Stimulated activated CD4-positive, alpha-beta T cell treated with anti-CD3 and anti-CD28 coated beads, Interleukin-1b, Interleukin-23, amount 100 ng/mL, for 48 hours (primary cell): ENCODE measurements around the gene GNGT2.
"Not testable (repeated sequence)": the region's sequence is repeated elsewhere in the genome, so short reads cannot be mapped to it uniquely, and the experiment has no call there.

Experiments
- DNase-seq: peaks from one replicate; pipeline ENCODE4 v3.0.0-alpha.2; 2020

Gene GNGT2

DNA sequence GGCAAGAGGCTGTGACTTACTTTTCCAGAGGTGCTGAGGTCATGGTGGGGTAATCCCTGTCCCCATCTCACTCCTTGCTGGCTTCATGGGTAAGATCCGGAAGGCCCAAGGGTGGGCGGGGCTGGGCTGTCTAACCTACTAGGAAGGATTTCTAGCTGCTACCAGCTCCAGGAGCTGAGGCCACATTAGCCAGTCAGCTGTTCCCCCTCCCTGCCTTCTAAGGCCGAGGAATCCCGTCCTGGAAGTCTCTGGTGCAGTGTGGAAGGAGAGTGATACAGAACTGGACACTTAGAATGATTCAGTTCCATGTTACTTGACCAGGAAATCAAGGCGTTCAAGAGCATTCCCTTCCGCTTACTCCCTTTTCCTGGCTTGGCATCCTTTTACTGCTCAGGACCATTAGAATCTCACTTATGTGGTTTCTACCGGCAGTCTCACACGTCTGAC lies 8.9 kb downstream of the GNGT2 start:
- DNase-seq: no peak

DNA sequence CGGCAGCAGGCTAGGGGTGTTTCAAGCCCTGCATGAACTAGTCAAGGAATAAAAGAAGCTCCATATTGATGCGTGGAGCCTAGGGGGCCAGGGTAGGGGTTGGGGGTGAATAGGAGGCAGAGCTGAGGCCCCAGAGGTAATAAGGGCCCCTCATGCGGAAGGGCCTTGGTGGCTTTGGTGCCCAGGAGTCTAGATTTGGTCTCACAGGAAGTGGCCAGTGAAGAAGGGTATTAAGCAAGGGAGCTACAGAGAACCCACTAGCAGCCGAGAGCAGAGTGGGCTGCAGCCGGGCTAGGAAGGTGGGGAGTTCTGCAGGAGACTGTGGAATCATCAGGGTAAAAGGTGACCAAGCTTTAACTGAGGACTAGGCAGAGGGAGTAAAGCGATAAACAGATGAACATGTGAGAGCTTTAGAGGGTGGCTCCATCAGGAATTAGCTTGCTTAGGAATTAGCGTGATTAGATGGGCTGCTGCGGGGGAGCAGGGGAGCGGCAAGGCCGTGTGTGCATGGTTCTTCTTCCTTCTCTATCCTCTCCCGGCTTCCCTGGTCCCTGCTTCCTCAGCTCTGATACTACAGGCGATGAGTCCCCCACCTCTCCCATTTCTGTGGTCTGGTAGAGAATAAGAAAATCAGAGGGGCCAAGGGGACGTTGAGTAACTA lies 9.8 kb downstream of the GNGT2 start:
- no peak for DNase-seq

DNA sequence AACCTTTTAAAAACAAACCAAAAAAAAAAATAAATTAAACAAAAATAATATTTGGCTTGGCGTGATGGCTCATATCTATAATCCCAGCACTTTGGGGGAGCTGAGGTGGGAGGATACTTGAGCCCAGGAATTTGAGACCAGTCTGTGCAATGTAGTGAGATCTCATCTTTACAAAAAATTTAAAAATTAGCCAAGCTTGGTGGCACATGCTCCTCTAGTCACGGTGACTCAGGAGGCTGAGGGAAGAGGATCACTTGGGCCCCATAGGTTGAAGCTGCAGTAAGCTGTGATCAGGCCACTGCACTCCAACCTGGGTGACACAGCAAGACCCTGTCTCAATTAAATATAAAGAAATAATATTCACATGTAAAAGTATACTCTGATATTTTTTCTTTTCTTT lies 12.2 kb downstream of the GNGT2 start:
- DNase-seq: no peak

DNA sequence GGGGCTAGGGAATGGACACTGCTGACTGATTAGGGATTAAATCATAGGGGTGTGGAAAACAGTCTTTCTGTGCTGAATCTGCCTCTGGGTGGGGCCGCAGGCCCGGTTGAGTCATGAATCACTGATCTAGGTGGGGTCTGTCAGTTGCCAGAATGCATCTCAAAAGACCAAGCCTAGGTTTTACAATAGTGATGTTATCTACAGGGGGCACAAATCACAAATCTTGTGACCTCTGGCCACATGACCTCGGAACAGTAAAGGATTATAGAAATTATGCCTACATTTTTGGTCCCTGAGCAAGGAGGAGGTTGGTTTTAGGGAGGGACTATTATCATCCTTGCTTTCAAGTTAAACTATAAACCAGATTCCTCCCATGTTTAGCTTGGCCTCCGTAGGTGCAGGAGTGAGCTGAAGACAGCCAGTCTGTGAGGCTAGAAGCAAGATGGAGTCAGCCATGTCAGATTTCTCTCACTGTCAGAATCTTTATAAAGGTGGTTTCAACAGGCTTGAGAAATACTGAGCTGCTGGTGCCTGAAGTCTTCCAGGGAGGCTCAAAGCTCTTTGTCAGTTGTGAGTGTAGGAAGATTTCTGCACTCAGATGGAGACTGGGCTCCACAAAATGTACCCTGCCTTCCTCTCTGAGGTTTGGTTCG lies 12.9 kb downstream of the GNGT2 start:
- no peak for DNase-seq

DNA sequence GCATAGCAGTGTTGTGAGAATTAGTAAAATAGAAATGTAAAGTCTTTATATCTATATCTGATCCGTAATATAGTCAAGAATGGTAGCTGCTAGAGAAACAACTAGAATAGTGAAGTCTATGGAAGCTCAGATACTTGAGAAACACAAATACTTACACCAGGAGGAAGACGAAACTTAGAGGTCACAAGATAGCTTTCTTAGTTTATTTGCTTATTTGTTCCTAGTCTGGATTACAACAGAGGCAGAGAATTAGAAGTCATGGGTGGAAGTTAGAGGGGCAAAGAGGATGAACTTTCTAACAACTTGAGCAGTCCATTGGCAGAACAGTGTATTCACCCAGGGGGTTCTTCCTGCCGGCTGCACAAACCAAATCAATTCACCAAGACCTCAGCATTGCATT lies 13.9 kb downstream of the GNGT2 start:
- DNase-seq: no peak

DNA sequence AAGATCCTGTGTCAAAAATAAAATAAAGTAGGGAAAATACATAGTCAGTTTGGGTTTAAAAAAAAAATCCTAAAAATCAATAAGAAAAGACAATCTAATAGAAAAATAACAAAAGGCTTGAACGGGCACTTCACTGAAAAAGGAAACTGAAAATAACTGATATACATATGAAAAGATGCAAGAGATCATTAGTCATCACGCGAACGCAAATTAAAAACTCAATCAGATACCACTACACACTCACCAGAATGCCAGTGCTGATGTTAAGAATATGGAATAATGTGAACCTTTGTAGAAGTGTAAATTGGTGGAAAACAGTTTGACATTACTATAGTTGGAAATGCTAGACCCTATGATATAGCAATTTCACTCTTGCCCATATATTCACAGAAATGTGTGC lies 14.6 kb downstream of the GNGT2 start:
- DNase-seq: no peak

DNA sequence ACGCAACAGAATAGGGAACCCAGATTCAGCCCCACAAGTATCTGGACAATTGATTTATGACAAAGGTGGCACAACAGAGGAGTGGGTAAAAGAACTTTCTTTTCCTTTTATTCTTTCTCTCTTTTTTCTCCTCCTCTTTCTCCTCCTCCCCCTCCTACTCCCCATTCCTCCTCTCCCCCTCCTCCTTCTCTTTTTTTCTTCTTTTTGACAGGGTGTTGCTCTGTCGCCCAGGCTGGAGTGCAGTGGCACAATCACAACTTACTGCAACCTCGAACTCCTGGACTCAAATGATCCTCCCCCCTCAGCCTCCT lies 16.1 kb downstream of the GNGT2 start:
- DNase-seq: no peak

DNA sequence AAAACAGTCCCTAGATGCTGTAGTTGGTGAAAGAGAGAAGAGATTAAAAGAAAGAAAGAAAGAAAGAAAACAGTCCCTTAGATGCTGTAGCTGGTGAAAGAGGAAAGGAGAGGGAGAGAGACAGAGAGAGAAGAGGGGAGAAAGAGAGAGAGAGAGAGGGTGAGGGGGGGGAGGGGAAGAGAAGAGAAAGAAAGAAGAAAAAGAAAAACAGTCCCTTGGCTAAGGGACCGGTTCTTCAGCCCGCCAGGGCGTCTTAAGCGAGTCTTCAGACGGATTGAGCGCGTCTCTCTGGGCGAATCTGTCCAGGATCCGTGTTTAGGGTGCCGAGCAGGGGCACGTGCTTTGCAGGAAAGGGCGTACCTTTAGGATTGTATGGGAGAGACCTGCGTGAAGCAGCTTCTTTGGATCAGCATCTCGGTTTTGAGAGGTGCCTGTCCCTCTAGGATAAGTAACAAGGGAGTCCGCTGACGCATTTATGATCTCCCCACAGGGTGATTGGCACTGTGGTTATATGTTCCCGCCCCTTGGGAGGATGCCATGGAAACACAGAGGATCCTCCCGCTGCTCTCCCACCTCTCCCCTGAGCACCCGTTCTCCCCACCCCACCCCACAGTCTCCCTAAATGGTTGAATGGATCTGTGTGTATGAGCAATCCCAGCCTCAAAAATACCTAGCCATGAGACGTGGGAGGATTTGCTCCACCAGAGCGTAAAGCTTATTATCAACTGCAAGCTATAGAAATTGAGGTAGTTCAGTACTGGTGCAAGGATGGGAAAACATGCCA lies 16.7 kb downstream of the GNGT2 start:
- DNase-seq: peak; percentile 25

DNA sequence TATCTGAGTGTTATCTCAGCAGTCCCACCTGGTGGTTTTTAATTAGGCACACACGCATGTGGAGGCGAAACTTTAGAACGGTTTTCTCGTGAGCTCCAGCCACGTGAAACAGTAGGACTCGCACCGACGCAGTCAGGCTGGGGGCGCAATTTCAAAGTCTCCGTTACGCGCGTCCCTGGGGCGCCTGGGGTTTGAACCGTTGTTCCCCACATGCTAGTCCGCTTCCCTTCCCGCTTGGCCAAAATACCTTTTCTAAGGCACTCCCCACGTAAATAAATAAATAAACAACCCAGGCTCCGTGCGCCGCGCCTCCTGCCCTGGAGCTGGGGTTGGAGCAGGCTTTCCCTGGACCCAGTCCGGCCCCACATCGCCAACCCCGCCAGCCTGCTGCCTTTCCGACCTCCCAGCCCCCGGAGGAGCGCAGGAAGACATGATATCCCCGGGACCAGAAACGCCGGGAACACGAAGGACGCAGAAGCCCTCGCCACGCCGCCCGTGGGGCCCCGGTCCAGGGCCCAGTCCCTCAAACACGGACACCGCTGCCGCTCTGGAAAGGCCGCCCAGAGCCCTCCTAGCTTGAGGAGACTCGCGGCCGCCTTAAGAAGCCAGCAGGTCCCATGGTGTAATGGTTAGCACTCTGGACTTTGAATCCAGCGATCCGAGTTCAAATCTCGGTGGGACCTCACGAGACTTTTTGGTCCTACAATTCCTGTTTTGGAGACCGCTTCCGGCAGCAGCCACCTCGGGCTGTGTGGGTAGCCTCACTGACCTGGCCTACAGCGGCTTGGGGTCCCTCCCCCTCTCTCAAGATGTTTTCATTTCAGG lies 18.2 kb downstream of the GNGT2 start:
- peak; percentile 93 for DNase-seq

DNA sequence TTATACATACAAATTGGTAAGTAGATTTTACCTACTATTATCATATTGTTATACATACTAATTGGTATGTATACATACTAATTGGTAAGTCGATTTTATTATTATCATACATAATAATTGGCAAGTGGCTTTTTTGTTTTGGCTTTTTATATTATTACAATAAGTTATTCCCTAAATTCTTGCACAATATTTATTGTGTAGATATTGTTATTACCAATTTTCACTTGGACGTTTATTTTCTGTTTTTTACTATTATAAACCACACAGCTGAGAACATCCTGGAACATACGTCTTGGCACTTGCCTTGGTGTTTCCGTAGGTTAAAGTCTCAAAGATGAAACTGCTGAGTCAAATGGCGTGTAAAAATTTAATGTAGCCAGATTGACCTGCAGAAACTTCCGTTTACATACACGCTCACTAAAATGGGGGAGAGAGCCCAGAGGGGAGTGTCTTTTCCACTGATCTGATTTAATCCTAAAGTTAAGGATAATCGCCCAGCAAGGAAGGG lies 18.9 kb downstream of the GNGT2 start:
- no peak for DNase-seq

DNA sequence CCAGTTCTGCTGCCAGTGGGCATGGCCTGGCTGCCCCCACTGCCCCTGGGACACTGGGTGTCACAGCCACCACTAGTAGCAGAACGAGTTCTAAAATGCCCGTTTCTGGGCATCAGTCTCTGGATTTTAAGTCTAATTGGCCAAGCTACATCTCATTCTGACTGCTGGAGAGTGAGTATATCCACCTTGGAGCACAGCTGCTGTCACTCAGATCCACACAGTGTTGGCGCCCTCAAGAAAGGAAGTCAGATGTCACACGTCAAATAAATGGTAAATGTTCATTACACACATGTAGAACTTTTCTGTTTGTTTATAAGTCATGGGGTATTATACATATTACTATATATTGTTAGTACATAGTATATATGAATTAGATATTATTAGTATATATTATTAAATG lies 19.4 kb downstream of the GNGT2 start:
- DNase-seq: no peak

DNA sequence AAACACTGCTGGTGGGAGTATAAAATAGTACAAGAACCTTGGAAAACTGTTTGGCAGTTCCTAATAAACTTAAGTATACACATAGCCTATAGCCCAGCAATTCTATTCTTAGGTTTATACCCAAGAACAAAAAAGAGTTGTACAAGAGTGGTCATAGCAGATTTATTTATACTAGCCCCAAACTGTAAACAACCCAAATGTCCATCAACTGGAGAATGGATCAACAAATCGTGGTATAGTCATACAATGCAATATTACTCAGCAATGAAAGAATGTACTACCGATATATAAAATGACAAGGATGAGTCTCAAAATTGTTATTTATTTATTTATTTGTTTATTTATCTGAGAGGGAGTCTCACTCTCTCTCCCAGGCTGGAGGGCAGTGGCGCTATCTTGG lies 23.1 kb downstream of the GNGT2 start:
- DNase-seq: no peak

DNA sequence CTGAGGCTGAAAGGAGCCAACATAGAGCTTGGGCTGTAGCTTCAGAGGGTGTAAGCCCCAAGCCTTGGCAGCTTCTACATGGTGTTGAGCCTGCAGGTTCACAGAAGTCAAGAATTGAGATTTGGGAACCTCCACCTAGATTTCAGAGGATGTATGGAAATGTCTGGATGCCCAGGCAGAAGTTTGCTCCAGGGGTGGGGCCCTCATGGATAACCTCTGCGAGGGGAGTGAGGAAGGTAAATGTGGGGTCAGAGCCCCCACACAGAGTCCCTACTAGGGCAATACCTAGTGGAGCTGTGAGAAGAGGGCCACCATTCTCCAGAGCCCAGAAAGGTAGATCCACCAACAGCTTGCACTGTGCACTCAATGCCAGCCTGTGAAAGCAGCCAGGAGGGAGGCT lies 25.0 kb downstream of the GNGT2 start:
- DNase-seq: not testable (repeated sequence)

DNA sequence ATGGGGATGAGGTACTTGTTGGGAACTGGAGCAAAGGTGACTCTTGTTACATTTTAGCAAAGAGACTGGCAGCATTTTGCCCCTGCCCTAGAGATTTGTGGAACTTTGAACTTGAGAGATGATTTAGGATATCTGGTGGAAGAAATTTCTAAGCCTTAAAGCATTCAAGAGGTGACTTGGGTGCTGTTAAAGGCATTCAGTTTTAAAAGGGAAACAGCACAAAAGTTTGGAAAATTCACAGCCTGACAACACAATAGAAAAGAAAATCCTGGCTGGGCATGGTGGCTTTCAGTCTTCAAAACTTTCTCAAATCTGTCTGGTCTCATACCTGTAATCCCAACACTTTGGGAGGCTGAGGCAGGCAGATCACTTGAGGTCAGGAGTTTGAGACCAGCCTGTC lies 25.9 kb downstream of the GNGT2 start:
- DNase-seq: not testable (repeated sequence)

DNA sequence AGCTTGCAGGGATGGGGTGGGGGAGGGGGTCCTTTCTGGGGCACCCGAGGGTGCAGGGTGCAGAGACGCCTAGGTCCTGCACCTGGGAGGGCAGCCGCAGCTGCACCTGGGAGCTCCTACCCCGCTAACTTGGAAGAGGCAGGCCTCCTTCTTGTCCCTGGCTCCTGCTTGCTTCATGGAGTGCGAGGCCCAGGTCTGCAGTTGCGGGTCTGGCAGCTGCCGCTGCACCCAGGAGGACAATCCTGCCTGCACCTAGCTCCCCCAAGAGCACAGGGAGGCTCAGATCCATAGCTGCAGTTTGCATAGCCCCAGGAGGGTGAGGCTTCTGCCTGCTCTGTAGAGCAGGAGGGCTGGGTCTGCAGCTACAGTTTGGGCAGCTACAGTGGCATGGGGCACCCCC lies 26.6 kb downstream of the GNGT2 start:
- DNase-seq: no peak

DNA sequence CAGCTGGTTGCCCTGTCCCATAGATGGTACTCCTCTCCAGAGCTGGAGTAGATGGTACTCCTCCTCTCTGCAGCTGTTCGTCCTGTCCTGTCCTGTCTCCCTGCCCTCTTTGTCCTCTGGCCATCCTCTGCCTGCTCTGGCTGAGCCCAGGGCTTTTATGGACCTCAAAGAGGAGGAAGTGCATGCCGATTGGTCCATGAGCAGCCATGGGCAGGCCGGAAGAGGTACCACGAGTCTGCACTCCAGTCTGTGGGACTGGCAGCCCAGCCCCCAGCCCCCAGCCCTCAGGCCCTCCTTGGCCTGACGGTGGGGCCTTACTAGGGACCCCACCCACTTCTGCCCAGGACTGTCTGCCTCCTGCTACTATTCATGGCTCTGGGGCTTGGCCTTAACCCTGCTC lies 27.0 kb downstream of the GNGT2 start:
- DNase-seq: no peak

DNA sequence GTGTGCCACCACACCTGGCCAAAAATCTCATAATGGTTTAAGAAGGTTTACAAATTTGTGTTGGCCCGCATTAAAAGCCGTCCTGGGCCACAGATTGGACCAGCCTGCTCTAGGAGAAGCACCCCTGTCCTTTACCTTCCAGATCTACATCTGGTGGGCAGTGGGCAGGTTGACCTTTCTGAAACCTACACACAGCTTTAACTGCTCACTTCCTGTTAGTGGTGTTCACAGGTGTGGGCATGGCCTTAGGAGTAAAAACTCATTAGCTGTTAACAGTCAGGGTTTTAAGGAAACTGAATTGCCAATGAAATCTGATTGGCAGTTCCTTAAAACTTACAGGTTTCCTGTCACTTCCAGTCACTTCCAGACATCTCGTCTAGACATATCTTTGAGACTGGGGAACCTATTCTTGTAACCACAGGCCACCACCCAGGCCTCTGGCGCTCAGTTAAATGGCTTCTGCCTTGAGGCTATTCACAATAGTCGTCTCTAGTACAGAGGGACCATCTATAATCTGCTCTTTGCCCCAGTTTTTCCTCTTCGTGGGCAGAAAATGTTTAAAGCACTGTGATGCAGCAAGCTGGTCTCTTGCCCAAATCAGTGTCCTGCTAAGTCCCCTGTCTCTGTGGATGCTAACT lies 29.3 kb downstream of the GNGT2 start:
- no peak for DNase-seq

DNA sequence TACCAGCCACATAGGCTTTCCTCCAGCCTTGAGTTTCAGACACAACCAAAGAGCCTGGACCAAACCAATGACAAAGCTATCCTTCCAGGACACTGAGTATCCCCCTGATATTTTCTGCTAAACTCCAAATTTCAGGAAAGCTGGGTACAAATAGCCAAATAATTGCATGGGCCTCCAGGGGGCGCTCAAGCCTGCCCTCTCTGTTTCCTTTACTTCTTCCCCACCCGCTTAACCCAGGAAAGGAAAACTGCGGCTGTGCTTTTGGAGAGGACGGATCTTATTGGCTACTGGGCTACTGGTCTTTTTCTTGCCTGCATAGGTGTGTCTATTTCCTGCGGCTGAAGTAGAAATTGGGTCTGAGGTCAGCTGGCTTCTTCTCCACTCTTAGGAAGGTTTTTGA lies 30.1 kb downstream of the GNGT2 start:
- DNase-seq: peak; percentile 34

DNA sequence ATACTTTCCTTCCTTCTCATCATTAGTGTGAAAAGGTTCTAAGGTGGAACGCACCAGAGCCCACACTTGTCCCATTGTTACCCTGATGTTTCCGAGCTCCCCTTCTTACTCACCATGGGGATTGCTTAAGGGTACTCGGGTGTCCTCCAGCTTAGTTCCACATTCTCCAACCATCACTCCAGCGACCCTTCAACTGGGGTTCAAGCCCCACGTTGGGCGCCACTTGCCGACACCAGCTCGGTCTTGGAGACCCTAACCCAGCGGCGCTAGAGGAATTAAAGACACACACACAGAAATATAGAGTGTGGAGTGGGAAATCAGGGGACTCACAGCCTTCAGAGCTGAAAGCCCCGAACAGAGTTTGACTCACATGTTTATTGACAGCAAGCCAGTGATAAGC lies 34.4 kb downstream of the GNGT2 start:
- not testable (repeated sequence) for DNase-seq

DNA sequence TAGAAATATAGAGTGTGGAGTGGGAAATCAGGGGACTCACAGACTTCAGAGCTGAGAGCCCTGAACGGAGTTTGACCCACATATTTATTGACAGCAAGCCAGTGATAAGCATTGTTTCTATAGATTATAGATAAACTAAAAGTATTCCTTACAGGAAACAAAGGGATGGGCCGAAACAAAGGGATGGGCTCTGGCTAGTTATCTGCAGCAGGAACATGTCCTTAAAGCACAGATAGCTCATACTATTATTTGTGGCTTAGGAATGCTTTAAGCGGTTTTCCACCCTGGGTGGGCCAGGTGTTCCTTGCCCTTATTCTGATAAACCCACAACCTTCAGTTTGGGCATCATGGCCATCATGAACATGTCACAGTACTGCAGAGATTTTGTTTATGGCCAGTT lies 39.7 kb downstream of the GNGT2 start:
- not testable (repeated sequence) for DNase-seq

DNA sequence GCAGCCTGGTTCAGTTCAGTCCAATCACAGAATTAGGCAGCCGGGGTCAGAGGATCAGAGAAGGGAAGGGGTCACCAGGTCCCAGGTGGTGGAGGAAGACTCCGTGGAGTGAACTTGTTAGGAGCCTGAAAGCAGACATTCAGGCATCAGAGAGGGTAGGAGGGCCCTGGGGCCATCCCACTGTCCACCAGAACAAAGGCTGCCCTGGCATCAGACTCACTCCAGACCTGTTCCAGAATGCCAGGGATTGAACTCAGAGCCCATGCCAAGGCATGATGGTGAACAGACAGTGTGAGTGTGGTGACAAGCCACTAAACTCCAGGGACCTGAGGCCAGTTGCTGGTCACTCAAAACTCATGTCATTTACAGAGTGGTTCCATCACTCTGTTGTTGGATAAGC lies 40.2 kb downstream of the GNGT2 start:
- no peak for DNase-seq

DNA sequence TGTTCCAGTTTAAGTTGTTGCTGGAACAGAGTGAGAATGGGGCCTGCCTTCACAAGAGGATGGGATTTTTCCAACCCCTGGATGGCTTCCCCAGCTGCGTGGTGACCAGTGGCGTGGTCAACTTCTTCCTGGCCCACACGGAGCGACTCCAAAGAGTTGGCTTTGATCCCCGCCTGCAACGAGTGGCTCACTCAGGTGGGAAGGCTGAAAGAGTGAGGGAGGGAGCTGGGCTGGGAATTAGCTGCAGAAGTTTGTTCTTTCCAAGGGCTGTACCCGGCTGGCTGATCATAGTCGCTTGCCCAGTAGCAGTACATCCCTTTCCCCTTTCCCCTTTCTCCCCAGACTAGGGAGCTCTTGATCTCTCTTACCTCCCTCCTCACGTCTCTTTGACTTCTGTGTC lies 41.7 kb downstream of the GNGT2 start:
- no peak for DNase-seq

DNA sequence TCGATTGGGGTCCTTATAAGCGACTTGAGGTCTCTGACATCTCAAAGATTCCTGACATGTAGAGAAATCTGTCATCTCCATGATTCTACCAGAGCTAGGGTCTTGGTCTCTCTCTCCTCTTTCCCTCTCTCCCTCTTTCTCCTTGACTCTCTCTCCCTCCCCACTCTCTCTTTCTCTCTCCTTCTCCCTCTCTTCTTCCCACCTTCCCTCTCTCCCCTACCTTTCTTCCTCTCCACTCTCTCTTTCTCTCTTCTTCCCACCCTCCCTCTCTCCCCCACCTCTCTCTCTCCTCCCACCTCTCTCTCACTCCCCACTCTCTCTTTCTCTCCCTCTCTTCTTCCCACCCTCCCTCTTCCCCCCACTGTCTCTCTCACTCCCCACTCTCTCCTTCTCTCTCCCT lies 45.2 kb downstream of the GNGT2 start:
- DNase-seq: no peak
